PFSK-1 (cell line): Measurements from ENCODE around the gene ATAD2B.

Source experiments
- POLR2AphosphoS5 ChIP-seq: IDR thresholded peaks from 2 replicates; pipeline ENCODE4 v1.6.1; 2012; ENCODE audit warnings: low read depth, mild to moderate bottlenecking, control low read depth, low read length, moderate library complexity
- TAF1 ChIP-seq: IDR thresholded peaks from 2 replicates; pipeline ENCODE4 v1.6.1; 2012; ENCODE audit warnings: low read length, control low read depth, borderline replicate concordance; ENCODE audit not compliant: insufficient read depth
- TF ChIP-seq, protein P1 (sequence below), 2 experiments: IDR thresholded peaks; 2 replicates each; pipeline versions ENCODE4 v1.6.1 to v1.8.0; 2011 to 2012; ENCODE audit warnings: low read depth in 2 of 2, low read length in 2 of 2, control low read depth in 1 of 2, inconsistent platforms in 1 of 2, mild to moderate bottlenecking in 1 of 2, moderate library complexity in 1 of 2; ENCODE audit not compliant: insufficient read depth in 1 of 2

DNA sequence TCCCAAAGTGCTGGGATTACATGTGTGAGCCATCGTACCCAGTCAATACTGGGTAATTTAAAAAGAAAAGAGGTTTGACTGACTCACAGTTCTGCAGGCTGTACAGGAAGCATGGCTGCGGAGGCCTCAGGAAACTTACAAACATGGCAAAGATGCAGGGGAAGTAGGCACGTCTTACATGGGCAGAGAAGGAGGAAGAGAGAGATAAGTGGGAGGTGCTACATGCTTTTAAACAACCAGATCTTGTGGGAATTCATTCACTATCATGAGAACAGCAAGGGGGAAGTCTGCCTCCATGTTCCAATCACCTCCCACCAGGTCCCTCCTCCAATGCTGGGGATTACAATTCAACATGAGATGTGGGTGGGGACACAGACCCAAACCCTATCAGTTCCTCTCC, 192.5 kb downstream of the ATAD2B start:
- TF ChIP-seq POLR2AphosphoS5 (no peak), TAF1 (no peak)
- TF ChIP-seq, protein P1, sequence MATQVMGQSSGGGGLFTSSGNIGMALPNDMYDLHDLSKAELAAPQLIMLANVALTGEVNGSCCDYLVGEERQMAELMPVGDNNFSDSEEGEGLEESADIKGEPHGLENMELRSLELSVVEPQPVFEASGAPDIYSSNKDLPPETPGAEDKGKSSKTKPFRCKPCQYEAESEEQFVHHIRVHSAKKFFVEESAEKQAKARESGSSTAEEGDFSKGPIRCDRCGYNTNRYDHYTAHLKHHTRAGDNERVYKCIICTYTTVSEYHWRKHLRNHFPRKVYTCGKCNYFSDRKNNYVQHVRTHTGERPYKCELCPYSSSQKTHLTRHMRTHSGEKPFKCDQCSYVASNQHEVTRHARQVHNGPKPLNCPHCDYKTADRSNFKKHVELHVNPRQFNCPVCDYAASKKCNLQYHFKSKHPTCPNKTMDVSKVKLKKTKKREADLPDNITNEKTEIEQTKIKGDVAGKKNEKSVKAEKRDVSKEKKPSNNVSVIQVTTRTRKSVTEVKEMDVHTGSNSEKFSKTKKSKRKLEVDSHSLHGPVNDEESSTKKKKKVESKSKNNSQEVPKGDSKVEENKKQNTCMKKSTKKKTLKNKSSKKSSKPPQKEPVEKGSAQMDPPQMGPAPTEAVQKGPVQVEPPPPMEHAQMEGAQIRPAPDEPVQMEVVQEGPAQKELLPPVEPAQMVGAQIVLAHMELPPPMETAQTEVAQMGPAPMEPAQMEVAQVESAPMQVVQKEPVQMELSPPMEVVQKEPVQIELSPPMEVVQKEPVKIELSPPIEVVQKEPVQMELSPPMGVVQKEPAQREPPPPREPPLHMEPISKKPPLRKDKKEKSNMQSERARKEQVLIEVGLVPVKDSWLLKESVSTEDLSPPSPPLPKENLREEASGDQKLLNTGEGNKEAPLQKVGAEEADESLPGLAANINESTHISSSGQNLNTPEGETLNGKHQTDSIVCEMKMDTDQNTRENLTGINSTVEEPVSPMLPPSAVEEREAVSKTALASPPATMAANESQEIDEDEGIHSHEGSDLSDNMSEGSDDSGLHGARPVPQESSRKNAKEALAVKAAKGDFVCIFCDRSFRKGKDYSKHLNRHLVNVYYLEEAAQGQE (IDR thresholded peaks at IDR 0.05; ENCODE audit: insufficient read depth in 1 of 2, low read depth in 2 of 2, low read length in 2 of 2) = no peak
